Measurements from ENCODE around the gene DHX58.

Gene DHX58

GRCh38 chr17:42058063-42058462, 54.5 kb downstream of the DHX58 start:
- H3K9ac ChIP-seq (ENCODE audit: low read length), result no peak overlapping the region
- H3K9me3 ChIP-seq (ENCODE audit: insufficient read depth, low read length), result peaks cover 6% of the 10 kb centered on the region; the same call in 1 of the 2 replicates
- no peak for TF ChIP-seq CTCF (IDR thresholded peaks at IDR 0.05; ENCODE audit: low read depth, low read length)
- no peak for TF ChIP-seq EZH2phosphoT487 (IDR thresholded peaks at IDR 0.05; ENCODE audit: low read depth)
- no peak overlapping the region for H3K4me3 ChIP-seq (ENCODE audit: low read length)
- no peak overlapping the region for H3K27ac ChIP-seq (ENCODE audit: low read length)
- peaks cover 77% of the 10 kb centered on the region for H3K36me3 ChIP-seq (replicated peaks; ENCODE audit: low read depth, low read length)
- H3K79me2 ChIP-seq (ENCODE audit: low read length), result peaks cover 18% of the 10 kb centered on the region
- no peaks in the 10 kb centered on the region for H3K27me3 ChIP-seq (ENCODE audit: low read depth, low read length)
- no peak overlapping the region for H2AFZ ChIP-seq (ENCODE audit: low read depth, low read length)
- peaks cover 45% of the 10 kb centered on the region for H4K20me1 ChIP-seq (ENCODE audit: insufficient read depth, low read length)
- no peak overlapping the region for H3K4me2 ChIP-seq (ENCODE audit: low read length)
- H3K4me1 ChIP-seq (ENCODE audit: low read length), result peaks cover 12% of the 10 kb centered on the region; the same call in 1 of the 2 replicates

GRCh38 chr17:42056635-42057034, 55.9 kb downstream of the DHX58 start:
- Histone ChIP-seq H3K4me3 (ENCODE audit: low read length) (no peak overlapping the region), H3K9me3 (ENCODE audit: insufficient read depth, low read length) (peaks cover 6% of the 10 kb centered on the region; the same call in 1 of the 2 replicates), H3K27me3 (ENCODE audit: low read depth, low read length) (no peaks in the 10 kb centered on the region), H2AFZ (ENCODE audit: low read depth, low read length) (no peak overlapping the region), H3K4me2 (ENCODE audit: low read length) (no peak overlapping the region), H3K27ac (ENCODE audit: low read length) (no peak overlapping the region), H3K79me2 (ENCODE audit: low read length) (peaks cover 19% of the 10 kb centered on the region; the same call in 1 of the 2 replicates), H3K9ac (ENCODE audit: low read length) (no peak overlapping the region), H4K20me1 (ENCODE audit: insufficient read depth, low read length) (peaks cover 49% of the 10 kb centered on the region), H3K36me3 (replicated peaks; ENCODE audit: low read depth, low read length) (peaks cover 72% of the 10 kb centered on the region), H3K4me1 (ENCODE audit: low read length) (peaks cover 12% of the 10 kb centered on the region; the same call in 1 of the 2 replicates)
- TF ChIP-seq EZH2phosphoT487 (IDR thresholded peaks at IDR 0.05; ENCODE audit: low read depth) (no peak), CTCF (IDR thresholded peaks at IDR 0.05; ENCODE audit: low read depth, low read length) (no peak)

- H4K20me1 ChIP-seq (ENCODE audit: insufficient read depth, low read length), result peaks cover 57% of the 10 kb centered on the region
- no peak overlapping the region for H3K4me3 ChIP-seq (ENCODE audit: low read length)
- peaks cover 6% of the 10 kb centered on the region; the same call in 1 of the 2 replicates for H3K9me3 ChIP-seq (ENCODE audit: insufficient read depth, low read length)
- H3K79me2 ChIP-seq (ENCODE audit: low read length), result peaks cover 28% of the 10 kb centered on the region; the same call in 1 of the 2 replicates
- H2AFZ ChIP-seq (ENCODE audit: low read depth, low read length), result no peak overlapping the region
- H3K27ac ChIP-seq (ENCODE audit: low read length), result no peak overlapping the region
- H3K27me3 ChIP-seq (ENCODE audit: low read depth, low read length), result no peaks in the 10 kb centered on the region
- TF ChIP-seq EZH2phosphoT487 (IDR thresholded peaks at IDR 0.05; ENCODE audit: low read depth) (no peak), CTCF (IDR thresholded peaks at IDR 0.05; ENCODE audit: low read depth, low read length) (no peak)
- H3K36me3 ChIP-seq (replicated peaks; ENCODE audit: low read depth, low read length), result peaks cover 69% of the 10 kb centered on the region
- no peak overlapping the region for H3K4me2 ChIP-seq (ENCODE audit: low read length)
- no peak overlapping the region for H3K9ac ChIP-seq (ENCODE audit: low read length)
- peaks cover 12% of the 10 kb centered on the region; the same call in 1 of the 2 replicates for H3K4me1 ChIP-seq (ENCODE audit: low read length)
These were observed 57.0 kb downstream of the DHX58 start for GRCh38 chr17:42055496-42055895.

- TF ChIP-seq EZH2phosphoT487 (IDR thresholded peaks at IDR 0.05; ENCODE audit: low read depth), result no peak
- TF ChIP-seq CTCF (IDR thresholded peaks at IDR 0.05; ENCODE audit: low read depth, low read length), result no peak
- Histone ChIP-seq H3K4me2 (ENCODE audit: low read length) (no peak overlapping the region), H4K20me1 (ENCODE audit: insufficient read depth, low read length) (peaks cover 56% of the 10 kb centered on the region), H3K27ac (ENCODE audit: low read length) (no peak overlapping the region), H3K9me3 (ENCODE audit: insufficient read depth, low read length) (peaks cover 6% of the 10 kb centered on the region; the same call in 1 of the 2 replicates), H3K36me3 (replicated peaks; ENCODE audit: low read depth, low read length) (peaks cover 65% of the 10 kb centered on the region), H3K9ac (ENCODE audit: low read length) (no peak overlapping the region), H3K27me3 (ENCODE audit: low read depth, low read length) (no peaks in the 10 kb centered on the region), H3K79me2 (ENCODE audit: low read length) (peaks cover 28% of the 10 kb centered on the region; the same call in 1 of the 2 replicates), H3K4me3 (ENCODE audit: low read length) (no peak overlapping the region), H3K4me1 (ENCODE audit: low read length) (peaks cover 12% of the 10 kb centered on the region; the same call in 1 of the 2 replicates), H2AFZ (ENCODE audit: low read depth, low read length) (no peak overlapping the region)
These were observed 57.5 kb downstream of the DHX58 start for GRCh38 chr17:42055027-42055426.
